Measurements from ENCODE around the gene TTC1.
A peak's percentile ranks its signal among the peaks of the same experiment; 100 is the strongest.
"Not testable (repeated sequence)": the region's sequence is repeated elsewhere in the genome, so short reads cannot be mapped to it uniquely, and the experiment has no call there.

Gene TTC1

GRCh38 chr5:160001457-160001856 lies 7.5 kb upstream of the TTC1 start:
- DNase-seq: no peak

- DNase-seq: no peak
Measured at GRCh38 chr5:160007514-160007913, 1.4 kb upstream of the TTC1 start.

- DNase-seq: not testable (repeated sequence)
Measured at GRCh38 chr5:160008529-160008876, 436 bp upstream of the TTC1 start.

- DNase-seq: no peak
Measured at GRCh38 chr5:160009591-160009989, 651 bp downstream of the TTC1 start.

GRCh38 chr5:160011471-160011870 lies 2.5 kb downstream of the TTC1 start:
- no peak for DNase-seq

GRCh38 chr5:160014197-160014596 lies 5.3 kb downstream of the TTC1 start:
- not testable (repeated sequence) for DNase-seq

- DNase-seq: no peak
Measured at GRCh38 chr5:160018945-160019625, 10.1 kb downstream of the TTC1 start.

GRCh38 chr5:160020266-160020770 lies 11.4 kb downstream of the TTC1 start:
- no peak for DNase-seq

GRCh38 chr5:160020964-160021363 lies 12.0 kb downstream of the TTC1 start:
- no peak for DNase-seq

GRCh38 chr5:160021831-160022446 lies 13.0 kb downstream of the TTC1 start:
- DNase-seq: peak; percentile 66

GRCh38 chr5:160023007-160023907 lies 14.3 kb downstream of the TTC1 start:
- DNase-seq: no peak

GRCh38 chr5:160023908-160024630 lies 15.1 kb downstream of the TTC1 start:
- no peak for DNase-seq

GRCh38 chr5:160029004-160029403 lies 20.1 kb downstream of the TTC1 start:
- no peak for DNase-seq

GRCh38 chr5:160029540-160030139 lies 20.7 kb downstream of the TTC1 start:
- no peak for DNase-seq

- peak; percentile 25 for DNase-seq
Measured at GRCh38 chr5:160030631-160031377, 21.9 kb downstream of the TTC1 start.

- no peak for DNase-seq
Measured at GRCh38 chr5:160033546-160034252, 24.8 kb downstream of the TTC1 start.

GRCh38 chr5:160036243-160036642 lies 27.3 kb downstream of the TTC1 start:
- no peak for DNase-seq

GRCh38 chr5:160036884-160037283 lies 27.9 kb downstream of the TTC1 start:
- no peak for DNase-seq

GRCh38 chr5:160039810-160040470 lies 31.0 kb downstream of the TTC1 start:
- no peak for DNase-seq

- no peak for DNase-seq
Measured at GRCh38 chr5:160040471-160040835, 31.5 kb downstream of the TTC1 start.

GRCh38 chr5:160042671-160043070 lies 33.7 kb downstream of the TTC1 start:
- no peak for DNase-seq
